RKO (cell line): ENCODE data around the gene PCDHA10.
A peak's percentile ranks its signal among the peaks of the same experiment; 100 is the strongest.
"Not testable (repeated sequence)": the region's sequence is repeated elsewhere in the genome, so short reads cannot be mapped to it uniquely, and the experiment has no call there.

ENCODE experiments used
- DNase-seq: peaks from one replicate; pipeline ENCODE4 v3.0.0-alpha.2; 2016; ENCODE audit warnings: low spot score

The PCDHA10 gene, protein sequence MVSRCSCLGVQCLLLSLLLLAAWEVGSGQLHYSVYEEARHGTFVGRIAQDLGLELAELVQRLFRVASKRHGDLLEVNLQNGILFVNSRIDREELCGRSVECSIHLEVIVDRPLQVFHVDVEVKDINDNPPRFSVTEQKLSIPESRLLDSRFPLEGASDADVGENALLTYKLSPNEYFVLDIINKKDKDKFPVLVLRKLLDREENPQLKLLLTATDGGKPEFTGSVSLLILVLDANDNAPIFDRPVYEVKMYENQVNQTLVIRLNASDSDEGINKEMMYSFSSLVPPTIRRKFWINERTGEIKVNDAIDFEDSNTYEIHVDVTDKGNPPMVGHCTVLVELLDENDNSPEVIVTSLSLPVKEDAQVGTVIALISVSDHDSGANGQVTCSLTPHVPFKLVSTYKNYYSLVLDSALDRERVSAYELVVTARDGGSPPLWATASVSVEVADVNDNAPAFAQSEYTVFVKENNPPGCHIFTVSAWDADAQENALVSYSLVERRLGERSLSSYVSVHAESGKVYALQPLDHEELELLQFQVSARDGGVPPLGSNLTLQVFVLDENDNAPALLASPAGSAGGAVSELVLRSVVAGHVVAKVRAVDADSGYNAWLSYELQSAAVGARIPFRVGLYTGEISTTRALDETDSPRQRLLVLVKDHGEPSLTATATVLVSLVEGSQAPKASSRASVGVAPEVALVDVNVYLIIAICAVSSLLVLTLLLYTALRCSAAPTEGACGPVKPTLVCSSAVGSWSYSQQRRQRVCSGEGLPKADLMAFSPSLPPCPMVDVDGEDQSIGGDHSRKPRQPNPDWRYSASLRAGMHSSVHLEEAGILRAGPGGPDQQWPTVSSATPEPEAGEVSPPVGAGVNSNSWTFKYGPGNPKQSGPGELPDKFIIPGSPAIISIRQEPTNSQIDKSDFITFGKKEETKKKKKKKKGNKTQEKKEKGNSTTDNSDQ

GRCh38 chr5:140855772-140856674, at the start of gene PCDHA10:
PCDHA10 (plus strand) TSS chr5:140855897; CDS start chr5:140856049, 152 bp downstream.
- peak; percentile 60 for DNase-seq

- DNase-seq: peak; percentile 27
Measured at GRCh38 chr5:140806834-140807775, 48.6 kb upstream of the PCDHA10 start, which contains the start of gene PCDHA4. PCDHA4 (plus strand) TSS chr5:140807068.

- DNase-seq: not testable (repeated sequence)
Measured at GRCh38 chr5:140808241-140808888, 47.3 kb upstream of the PCDHA10 start.

DNA sequence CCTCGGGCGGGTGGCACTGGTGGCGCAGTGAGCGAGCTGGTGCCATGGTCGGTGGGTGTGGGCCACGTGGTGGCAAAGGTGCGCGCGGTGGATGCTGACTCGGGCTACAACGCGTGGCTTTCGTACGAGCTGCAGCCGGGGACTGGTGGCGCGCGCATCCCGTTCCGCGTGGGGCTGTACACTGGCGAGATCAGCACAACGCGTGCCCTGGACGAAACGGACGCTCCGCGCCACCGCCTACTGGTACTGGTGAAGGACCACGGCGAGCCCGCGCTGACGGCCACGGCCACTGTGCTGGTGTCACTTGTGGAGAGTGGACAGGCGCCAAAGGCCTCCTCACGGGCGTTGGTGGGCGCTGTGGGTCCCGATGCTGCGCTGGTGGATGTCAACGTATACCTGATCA, 46.8 kb upstream of the PCDHA10 start:
- no peak for DNase-seq

DNA sequence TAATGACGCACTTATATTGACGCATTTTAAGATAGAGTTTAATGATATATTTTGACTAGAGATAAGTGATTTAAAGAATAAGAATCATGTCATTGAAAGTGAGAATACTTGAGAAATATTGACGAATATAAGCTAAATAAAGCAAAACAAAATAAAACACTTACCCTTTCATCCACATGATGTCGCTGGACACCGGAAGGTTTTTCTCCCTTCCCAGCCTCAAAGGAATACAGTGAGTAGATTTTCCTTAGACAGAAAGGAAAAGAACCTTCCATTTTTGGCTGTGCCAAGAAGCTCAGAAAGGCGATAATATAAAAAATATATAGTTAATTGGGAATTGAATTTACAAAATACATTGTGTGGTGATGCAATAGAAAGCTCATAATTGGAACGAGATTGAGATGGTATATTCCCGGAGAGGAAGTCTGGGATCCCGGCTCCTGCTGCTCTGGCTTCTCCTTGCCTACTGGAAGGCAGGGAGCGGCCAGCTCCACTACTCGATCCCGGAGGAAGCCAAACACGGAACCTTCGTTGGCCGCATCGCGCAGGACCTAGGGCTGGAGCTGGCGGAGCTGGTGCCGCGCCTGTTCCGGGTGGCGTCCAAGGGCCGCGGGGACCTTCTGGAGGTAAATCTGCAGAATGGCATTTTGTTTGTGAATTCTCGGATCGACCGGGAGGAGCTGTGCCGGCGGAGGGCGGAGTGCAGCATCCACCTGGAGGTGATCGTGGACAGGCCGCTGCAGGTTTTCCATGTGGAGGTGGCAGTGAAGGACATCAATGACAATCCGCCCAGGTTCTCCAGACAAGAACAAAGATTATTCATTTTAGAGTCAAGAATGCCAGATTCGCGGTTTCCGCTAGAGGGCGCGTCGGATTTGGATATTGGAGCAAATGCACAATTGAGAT, 34.1 kb upstream of the PCDHA10 start, which contains the start of gene PCDHA5:
TSS of gene PCDHA5 (plus strand) at position 239 of the 906 bp plus-strand sequence.
- DNase-seq: no peak

DNA sequence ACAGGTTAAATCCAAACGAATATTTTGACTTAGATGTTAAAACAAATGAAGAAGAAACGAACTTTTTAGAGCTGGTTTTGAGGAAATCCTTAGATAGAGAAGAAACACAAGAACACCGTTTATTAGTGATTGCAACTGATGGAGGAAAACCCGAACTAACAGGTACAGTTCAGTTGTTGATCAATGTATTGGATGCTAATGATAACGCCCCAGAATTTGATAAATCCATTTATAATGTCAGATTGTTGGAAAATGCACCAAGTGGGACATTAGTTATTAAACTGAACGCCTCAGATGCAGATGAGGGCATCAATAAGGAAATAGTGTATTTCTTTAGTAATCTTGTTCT, 33.4 kb upstream of the PCDHA10 start:
- DNase-seq: no peak

DNA sequence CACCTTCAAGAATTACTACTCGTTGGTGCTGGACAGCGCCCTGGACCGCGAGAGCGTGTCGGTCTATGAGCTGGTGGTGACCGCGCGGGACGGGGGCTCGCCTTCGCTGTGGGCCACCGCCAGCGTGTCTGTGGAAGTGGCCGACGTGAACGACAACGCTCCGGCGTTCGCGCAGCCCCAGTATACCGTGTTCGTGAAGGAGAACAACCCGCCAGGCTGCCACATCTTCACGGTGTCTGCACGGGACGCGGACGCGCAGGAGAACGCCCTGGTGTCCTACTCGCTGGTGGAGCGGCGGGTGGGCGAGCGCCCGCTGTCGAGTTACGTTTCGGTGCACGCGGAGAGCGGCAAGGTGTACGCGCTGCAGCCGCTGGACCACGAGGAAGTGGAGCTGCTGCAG, 32.7 kb upstream of the PCDHA10 start:
- not testable (repeated sequence) for DNase-seq

- DNase-seq: no peak
Measured at GRCh38 chr5:140823475-140823874, 32.2 kb upstream of the PCDHA10 start.

DNA sequence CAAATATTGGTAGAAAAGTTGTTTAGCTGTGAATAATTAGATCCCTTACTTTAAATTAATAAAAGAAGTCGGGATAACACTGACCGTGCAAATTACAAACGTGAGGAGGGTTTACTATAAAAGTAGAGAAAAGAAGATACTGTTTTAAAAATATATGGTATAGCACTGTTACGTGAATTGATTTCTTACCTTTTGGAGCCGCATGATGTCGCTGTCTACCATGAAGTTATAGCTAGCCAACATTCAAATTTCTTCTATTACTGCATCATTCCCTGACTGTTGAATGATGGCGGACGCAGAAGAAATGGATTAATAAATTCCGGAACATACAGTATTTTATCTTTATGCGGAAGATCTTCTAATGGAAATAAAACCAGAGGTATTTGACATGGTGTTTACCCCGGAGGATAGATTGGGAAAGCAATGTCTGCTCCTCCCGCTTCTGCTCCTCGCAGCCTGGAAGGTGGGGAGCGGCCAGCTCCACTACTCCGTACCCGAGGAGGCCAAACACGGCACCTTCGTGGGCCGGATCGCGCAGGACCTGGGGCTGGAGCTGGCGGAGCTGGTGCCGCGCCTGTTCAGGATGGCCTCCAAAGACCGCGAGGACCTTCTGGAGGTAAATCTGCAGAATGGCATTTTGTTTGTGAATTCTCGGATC, 27.9 kb upstream of the PCDHA10 start, which contains the start of gene PCDHA6:
TSS of gene PCDHA6 (plus strand) at position 257 of the 658 bp plus-strand sequence. CDS start at position 389, 132 bp downstream.
- DNase-seq: no peak

- DNase-seq: no peak
Measured at GRCh38 chr5:140828362-140828737, 27.3 kb upstream of the PCDHA10 start.

DNA sequence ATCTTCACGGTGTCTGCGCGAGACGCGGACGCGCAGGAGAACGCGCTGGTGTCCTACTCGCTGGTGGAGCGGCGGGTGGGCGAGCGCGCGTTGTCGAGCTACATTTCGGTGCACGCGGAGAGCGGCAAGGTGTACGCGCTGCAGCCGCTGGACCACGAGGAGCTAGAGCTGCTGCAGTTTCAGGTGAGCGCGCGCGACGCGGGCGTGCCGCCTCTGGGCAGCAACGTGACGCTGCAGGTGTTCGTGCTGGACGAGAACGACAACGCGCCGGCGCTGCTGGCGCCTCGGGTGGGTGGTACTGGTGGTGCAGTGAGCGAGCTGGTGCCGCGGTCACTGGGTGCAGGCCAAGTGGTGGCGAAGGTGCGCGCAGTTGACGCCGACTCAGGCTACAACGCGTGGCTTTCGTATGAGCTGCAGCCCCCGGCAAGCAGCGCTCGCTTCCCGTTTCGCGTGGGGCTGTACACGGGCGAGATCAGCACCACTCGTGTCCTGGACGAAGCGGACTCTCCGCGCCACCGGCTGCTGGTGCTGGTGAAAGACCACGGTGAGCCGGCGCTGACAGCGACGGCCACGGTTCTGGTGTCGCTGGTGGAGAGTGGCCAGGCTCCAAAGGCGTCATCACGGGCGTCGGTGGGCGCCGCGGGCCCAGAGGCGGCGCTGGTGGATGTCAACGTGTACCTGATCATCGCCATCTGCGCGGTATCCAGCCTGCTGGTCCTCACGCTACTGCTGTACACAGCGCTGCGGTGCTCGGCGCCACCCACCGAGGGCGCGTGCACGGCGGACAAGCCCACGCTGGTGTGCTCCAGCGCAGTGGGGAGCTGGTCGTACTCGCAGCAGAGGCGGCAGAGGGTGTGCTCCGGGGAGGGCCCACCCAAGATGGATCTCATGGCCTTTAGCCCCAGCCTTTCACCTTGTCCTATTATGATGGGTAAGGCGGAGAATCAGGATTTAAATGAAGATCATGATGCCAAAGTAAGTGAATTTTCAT, 25.9 kb upstream of the PCDHA10 start:
- DNase-seq: not testable (repeated sequence)

- DNase-seq: no peak
Measured at GRCh38 chr5:140833993-140834392, 21.7 kb upstream of the PCDHA10 start, which contains the start of gene PCDHA7. PCDHA7 (plus strand) TSS chr5:140834269; CDS start chr5:140834384, 115 bp downstream.

GRCh38 chr5:140834439-140835008, 21.2 kb upstream of the PCDHA10 start:
- not testable (repeated sequence) for DNase-seq

GRCh38 chr5:140835622-140836510, 19.8 kb upstream of the PCDHA10 start:
- no peak for DNase-seq
